ENCODE data around the gene SLC19A1.

Gene SLC19A1

DNA sequence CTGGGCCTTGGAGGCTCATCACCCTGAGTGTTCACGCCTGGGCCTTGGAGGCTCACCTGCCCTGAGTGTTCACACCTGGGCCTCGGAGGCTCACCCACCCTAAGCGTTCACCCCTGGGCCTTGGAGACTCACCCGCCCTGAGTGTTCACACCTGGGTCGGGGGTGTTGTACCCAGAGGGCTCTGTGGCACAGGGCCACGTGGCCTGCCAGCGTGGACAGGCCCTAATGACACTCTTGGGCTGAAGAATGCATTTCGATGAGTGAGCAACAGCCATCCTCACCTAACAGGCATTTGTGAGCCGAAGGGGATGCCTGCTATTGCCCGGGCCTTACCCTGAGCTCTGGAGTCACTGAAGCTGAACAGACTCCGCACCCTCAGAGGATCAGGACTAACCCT lies 17.5 kb downstream of the SLC19A1 start:
- DNase-seq (ENCODE audit: low read depth, low spot score), result no peak
- no peaks in the 10 kb centered on the region for H3K27me3 ChIP-seq (ENCODE audit: control insufficient read depth, insufficient read depth, low read length)
- WGBS (ENCODE audit: insufficient coverage, insufficient read length), result no CpG with 5 or more reads among the region's 11 CpGs
- peaks cover 9% of the 10 kb centered on the region; the same call in 1 of the 2 replicates for H3K36me3 ChIP-seq (ENCODE audit: control insufficient read depth, insufficient read depth, low read length)
- H3K4me3 ChIP-seq (ENCODE audit: low read length), result no peak overlapping the region
- no peaks in the 10 kb centered on the region for H3K4me1 ChIP-seq (ENCODE audit: control insufficient read depth, insufficient read depth, low read length)
- no peaks in the 10 kb centered on the region; the same call in 1 of the 2 replicates for H3K9me3 ChIP-seq (ENCODE audit: control insufficient read depth, insufficient read depth, low read length)
- H3K27ac ChIP-seq (ENCODE audit: low read length), result no peak overlapping the region

DNA sequence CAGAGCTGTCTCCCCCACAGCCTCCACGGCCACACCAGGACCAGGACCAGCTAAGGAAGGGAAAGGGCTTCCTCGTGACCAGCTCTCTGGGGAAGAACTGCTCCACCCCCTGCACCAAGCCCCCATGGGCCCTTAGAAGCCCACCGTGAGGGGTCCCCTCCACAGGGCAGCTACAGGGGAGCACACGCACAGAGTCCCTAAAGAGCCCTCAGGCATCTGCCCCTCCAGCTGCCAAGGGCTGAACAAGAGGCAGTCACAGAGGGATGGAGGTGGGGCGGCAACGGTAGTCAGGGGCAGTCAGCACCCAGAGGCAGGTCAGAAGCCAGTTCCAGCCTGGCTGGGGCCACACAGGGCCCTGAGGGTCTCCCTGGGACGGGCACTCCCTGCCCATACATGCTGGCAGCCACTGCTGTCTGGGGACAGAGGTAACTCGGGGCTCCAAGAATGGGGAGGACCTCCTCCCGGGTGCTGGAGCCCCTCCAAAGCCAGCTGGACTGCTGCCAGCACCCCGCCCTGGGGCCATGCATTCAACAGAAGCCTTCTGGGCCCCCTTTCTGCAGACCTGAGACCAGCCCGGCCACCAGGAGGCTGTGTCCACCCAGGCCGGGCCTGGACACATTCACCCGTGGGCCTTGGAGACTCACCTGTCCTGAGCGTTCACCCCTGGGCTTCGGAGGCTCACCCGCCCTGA lies 18.7 kb downstream of the SLC19A1 start:
- no peak for DNase-seq (ENCODE audit: low read depth, low spot score)
- Histone ChIP-seq H3K36me3 (ENCODE audit: control insufficient read depth, insufficient read depth, low read length) (peaks cover 3% of the 10 kb centered on the region; the same call in 1 of the 2 replicates), H3K4me1 (ENCODE audit: control insufficient read depth, insufficient read depth, low read length) (no peaks in the 10 kb centered on the region), H3K27me3 (ENCODE audit: control insufficient read depth, insufficient read depth, low read length) (no peaks in the 10 kb centered on the region), H3K4me3 (ENCODE audit: low read length) (no peak overlapping the region), H3K27ac (ENCODE audit: low read length) (no peak overlapping the region), H3K9me3 (ENCODE audit: control insufficient read depth, insufficient read depth, low read length) (no peaks in the 10 kb centered on the region; the same call in 1 of the 2 replicates)
- no CpG with 5 or more reads among the region's 16 CpGs for WGBS (ENCODE audit: insufficient coverage, insufficient read length)

DNA sequence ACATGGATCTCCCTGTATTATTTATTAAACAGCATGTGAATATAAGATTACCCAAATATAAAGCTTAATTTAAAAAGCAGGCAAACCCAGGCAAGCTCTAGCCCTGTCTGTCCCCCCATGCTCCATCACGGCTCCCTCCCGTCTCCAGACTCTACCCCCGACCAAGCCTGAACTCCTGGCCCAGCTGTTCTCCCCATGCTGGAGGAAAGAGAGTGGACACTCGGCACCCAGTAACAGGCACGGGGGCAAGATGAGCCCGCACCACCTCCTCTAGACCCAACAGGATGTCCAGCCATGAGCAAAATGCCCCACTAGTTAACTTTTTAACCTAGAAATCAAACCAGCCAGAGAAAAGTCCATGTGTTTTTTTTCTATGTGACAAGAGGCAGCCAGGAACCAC lies 19.3 kb downstream of the SLC19A1 start:
- no peak overlapping the region for H3K27ac ChIP-seq (ENCODE audit: low read length)
- no peak overlapping the region for H3K4me3 ChIP-seq (ENCODE audit: low read length)
- no CpG with 5 or more reads among the region's 6 CpGs for WGBS (ENCODE audit: insufficient coverage, insufficient read length)
- no peak for DNase-seq (ENCODE audit: low read depth, low spot score)
- H3K27me3 ChIP-seq (ENCODE audit: control insufficient read depth, insufficient read depth, low read length), result no peaks in the 10 kb centered on the region
- H3K9me3 ChIP-seq (ENCODE audit: control insufficient read depth, insufficient read depth, low read length), result no peaks in the 10 kb centered on the region; the same call in 1 of the 2 replicates
- peaks cover 3% of the 10 kb centered on the region; the same call in 1 of the 2 replicates for H3K36me3 ChIP-seq (ENCODE audit: control insufficient read depth, insufficient read depth, low read length)
- H3K4me1 ChIP-seq (ENCODE audit: control insufficient read depth, insufficient read depth, low read length), result no peaks in the 10 kb centered on the region

DNA sequence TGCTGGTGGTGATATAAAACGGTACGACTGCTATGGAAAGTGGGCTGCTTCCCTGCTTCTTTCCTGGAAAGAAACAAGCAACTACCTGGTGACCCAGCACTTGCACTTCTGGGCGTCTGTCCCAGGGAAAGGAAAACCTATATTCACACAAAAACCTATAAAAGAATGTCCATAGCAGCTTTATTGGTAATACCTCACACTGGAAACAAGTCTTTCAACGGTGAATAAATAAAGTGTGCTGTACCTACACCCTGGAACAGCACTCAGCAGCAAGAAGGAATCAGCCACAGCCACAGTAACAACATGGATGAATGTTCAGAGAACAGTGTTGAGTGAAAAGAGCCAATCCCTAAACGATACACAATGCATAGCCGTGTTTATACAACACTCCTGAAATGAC lies 19.9 kb downstream of the SLC19A1 start:
- no peak for DNase-seq (ENCODE audit: low read depth, low spot score)
- no peak overlapping the region for H3K27ac ChIP-seq (ENCODE audit: low read length)
- H3K36me3 ChIP-seq (ENCODE audit: control insufficient read depth, insufficient read depth, low read length), result peaks cover 3% of the 10 kb centered on the region; the same call in 1 of the 2 replicates
- no peaks in the 10 kb centered on the region; the same call in 1 of the 2 replicates for H3K9me3 ChIP-seq (ENCODE audit: control insufficient read depth, insufficient read depth, low read length)
- H3K27me3 ChIP-seq (ENCODE audit: control insufficient read depth, insufficient read depth, low read length), result no peaks in the 10 kb centered on the region
- H3K4me3 ChIP-seq (ENCODE audit: low read length), result no peak overlapping the region
- whole genome bisulfite sequencing (ENCODE audit: insufficient coverage, insufficient read length), result no CpG with 5 or more reads among the region's 6 CpGs
- H3K4me1 ChIP-seq (ENCODE audit: control insufficient read depth, insufficient read depth, low read length), result no peaks in the 10 kb centered on the region

DNA sequence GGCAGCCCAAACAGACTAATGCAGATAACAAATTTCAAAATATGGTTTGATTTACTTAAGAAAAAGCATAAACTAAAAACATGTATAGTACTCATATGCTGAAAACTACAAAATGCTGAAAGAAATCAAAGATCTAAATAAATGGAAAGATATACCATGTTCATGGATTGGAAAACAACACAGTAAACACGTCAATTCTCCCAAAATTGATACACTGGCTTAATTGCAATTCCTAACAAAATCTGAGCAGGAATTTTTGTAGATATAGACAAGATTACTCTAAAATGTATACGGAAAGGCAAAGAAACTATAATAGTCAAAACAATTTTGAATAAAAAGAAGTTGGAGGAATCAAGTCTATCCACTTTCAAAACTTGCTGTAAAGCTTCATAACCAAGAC lies 21.0 kb downstream of the SLC19A1 start:
- no peaks in the 10 kb centered on the region for H3K4me1 ChIP-seq (ENCODE audit: control insufficient read depth, insufficient read depth, low read length)
- H3K36me3 ChIP-seq (ENCODE audit: control insufficient read depth, insufficient read depth, low read length), result peaks cover 8% of the 10 kb centered on the region
- WGBS (ENCODE audit: insufficient coverage, insufficient read length), result no CpG with 5 or more reads among the region's 2 CpGs
- H3K4me3 ChIP-seq (ENCODE audit: low read length), result no peak overlapping the region
- no peak overlapping the region for H3K27ac ChIP-seq (ENCODE audit: low read length)
- no peak for DNase-seq (ENCODE audit: low read depth, low spot score)
- no peaks in the 10 kb centered on the region; the same call in 1 of the 2 replicates for H3K9me3 ChIP-seq (ENCODE audit: control insufficient read depth, insufficient read depth, low read length)
- no peaks in the 10 kb centered on the region for H3K27me3 ChIP-seq (ENCODE audit: control insufficient read depth, insufficient read depth, low read length)

DNA sequence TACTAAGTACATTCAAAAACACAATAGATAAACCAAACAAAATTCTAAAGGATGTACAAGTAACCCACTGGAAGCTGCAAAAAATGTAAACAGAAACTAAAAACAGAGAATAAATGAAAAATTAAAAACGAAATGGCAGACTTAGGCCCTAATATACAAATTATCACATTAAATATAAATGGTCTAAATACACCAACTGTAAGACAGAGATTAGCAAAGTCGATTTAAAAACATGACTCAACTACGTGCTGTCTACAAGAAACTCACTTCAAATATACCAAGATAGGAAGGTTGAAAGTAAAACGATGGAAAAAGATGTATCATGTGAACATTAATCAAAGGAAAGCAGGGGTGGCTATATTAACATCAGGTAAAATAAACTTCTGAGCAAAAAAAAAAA lies 23.1 kb downstream of the SLC19A1 start:
- DNase-seq (ENCODE audit: low read depth, low spot score), result no peak
- Histone ChIP-seq H3K36me3 (ENCODE audit: control insufficient read depth, insufficient read depth, low read length) (peaks cover 6% of the 10 kb centered on the region; the same call in 1 of the 2 replicates), H3K9me3 (ENCODE audit: control insufficient read depth, insufficient read depth, low read length) (no peaks in the 10 kb centered on the region; the same call in 1 of the 2 replicates)

DNA sequence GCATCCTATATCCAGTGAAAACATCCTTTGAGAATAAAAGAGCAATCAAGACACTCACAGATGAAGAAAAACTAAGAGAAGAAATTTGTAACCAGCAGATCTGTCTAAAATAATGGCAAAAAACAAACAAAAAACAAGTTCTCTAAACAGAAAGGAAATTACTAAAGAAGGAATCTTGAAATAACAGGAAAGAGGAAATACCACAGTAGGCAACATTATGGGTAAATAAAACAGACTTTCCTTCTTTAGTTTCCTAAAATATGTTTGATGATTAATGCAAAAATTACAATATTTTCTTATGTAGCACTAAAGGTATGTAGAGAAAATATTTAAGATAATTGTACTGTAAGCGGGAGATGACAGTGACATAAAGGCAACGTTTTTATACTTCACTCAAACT lies 23.5 kb downstream of the SLC19A1 start:
- Histone ChIP-seq H3K27me3 (ENCODE audit: control insufficient read depth, insufficient read depth, low read length) (no peaks in the 10 kb centered on the region), H3K9me3 (ENCODE audit: control insufficient read depth, insufficient read depth, low read length) (no peaks in the 10 kb centered on the region; the same call in 1 of the 2 replicates), H3K4me3 (ENCODE audit: low read length) (no peak overlapping the region), H3K36me3 (ENCODE audit: control insufficient read depth, insufficient read depth, low read length) (peaks cover 6% of the 10 kb centered on the region; the same call in 1 of the 2 replicates), H3K27ac (ENCODE audit: low read length) (no peak overlapping the region), H3K4me1 (ENCODE audit: control insufficient read depth, insufficient read depth, low read length) (no peaks in the 10 kb centered on the region)
- DNase-seq (ENCODE audit: low read depth, low spot score), result no peak
- no CpG with 5 or more reads among the region's 2 CpGs for WGBS (ENCODE audit: insufficient coverage, insufficient read length)

More for the DNA sequence above, 23.1 kb downstream of the SLC19A1 start:
- Histone ChIP-seq H3K27me3 (ENCODE audit: control insufficient read depth, insufficient read depth, low read length) (no peaks in the 10 kb centered on the region), H3K4me3 (ENCODE audit: low read length) (no peak overlapping the region), H3K27ac (ENCODE audit: low read length) (no peak overlapping the region), H3K4me1 (ENCODE audit: control insufficient read depth, insufficient read depth, low read length) (no peaks in the 10 kb centered on the region)
- WGBS (ENCODE audit: insufficient coverage, insufficient read length), result no CpG with 5 or more reads among the region's 4 CpGs

DNA sequence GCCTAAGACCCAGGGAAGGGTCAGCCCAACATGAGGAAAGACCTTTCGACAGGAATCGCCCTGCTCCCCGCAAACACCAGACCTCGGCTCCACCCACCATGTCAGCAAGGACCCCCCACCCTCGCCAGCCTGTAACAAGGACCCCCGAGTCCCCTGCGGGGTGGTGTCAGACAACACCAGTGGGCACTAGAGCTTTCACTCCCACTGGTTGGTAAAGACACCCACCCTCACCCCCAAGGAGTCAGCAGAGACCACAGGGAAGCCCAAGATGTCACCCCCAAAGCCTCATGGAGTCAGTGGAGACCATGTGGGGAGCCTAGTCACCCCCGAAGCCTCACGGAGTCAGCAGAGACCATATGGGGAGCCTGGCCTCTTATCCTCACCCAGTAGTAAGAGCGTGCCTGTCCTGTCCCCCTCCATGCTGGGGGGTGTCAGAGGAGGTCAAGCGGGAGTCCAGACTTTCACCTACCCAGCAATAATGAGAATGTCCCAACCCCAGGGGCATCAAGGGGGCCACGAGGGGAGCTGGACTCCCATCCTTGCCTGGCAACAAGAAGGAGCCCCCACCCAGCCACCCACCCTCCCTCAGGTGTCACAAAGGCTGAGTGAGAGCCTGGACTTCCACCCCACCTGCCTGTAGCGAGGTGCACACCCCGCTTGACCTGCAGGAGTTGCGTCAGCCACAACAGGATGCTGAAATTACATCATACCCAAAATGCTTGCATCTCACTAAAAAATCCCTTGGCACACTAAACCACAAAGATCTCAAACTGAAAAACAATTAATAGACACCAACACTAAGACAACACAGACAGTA lies 24.8 kb downstream of the SLC19A1 start:
- no peak overlapping the region for H3K4me3 ChIP-seq (ENCODE audit: low read length)
- no peaks in the 10 kb centered on the region for H3K4me1 ChIP-seq (ENCODE audit: control insufficient read depth, insufficient read depth, low read length)
- no peak for DNase-seq (ENCODE audit: low read depth, low spot score)
- WGBS (ENCODE audit: insufficient coverage, insufficient read length), result no CpG with 5 or more reads among the region's 15 CpGs
- H3K27me3 ChIP-seq (ENCODE audit: control insufficient read depth, insufficient read depth, low read length), result no peaks in the 10 kb centered on the region
- H3K9me3 ChIP-seq (ENCODE audit: control insufficient read depth, insufficient read depth, low read length), result no peaks in the 10 kb centered on the region; the same call in 1 of the 2 replicates
- H3K36me3 ChIP-seq (ENCODE audit: control insufficient read depth, insufficient read depth, low read length), result peaks cover 6% of the 10 kb centered on the region; the same call in 1 of the 2 replicates
- no peak overlapping the region for H3K27ac ChIP-seq (ENCODE audit: low read length)

DNA sequence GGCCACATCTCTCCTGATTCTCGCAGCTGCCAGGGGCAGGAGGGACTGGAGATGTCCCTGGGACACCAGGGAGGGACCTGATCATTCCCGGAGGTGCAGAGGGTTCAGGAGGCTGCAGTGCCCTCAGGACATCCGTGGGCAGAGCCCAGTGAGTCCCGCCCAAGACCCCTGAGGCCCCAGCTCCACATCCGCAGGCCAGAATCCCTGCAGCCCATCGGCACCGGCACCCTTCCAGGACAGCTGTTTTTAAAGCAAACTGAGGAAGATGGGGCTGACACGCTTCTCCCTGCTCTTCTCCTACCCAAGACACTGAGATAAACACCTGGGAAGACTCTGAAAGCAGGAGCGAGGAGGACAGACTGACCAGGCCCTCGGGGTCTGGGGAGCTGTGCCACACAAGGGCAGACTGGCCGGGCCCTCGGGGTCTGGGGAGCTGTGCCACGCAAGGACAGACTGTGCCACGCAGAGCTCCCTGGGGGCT lies 25.5 kb downstream of the SLC19A1 start:
- no peak for DNase-seq (ENCODE audit: low read depth, low spot score)
- H3K27ac ChIP-seq (ENCODE audit: low read length), result no peak overlapping the region
- no peaks in the 10 kb centered on the region for H3K27me3 ChIP-seq (ENCODE audit: control insufficient read depth, insufficient read depth, low read length)
- H3K4me1 ChIP-seq (ENCODE audit: control insufficient read depth, insufficient read depth, low read length), result no peaks in the 10 kb centered on the region
- no peaks in the 10 kb centered on the region; the same call in 1 of the 2 replicates for H3K9me3 ChIP-seq (ENCODE audit: control insufficient read depth, insufficient read depth, low read length)
- H3K4me3 ChIP-seq (ENCODE audit: low read length), result no peak overlapping the region
- H3K36me3 ChIP-seq (ENCODE audit: control insufficient read depth, insufficient read depth, low read length), result peaks cover 12% of the 10 kb centered on the region; the same call in 1 of the 2 replicates
- no CpG with 5 or more reads among the region's 14 CpGs for WGBS (ENCODE audit: insufficient coverage, insufficient read length)

DNA sequence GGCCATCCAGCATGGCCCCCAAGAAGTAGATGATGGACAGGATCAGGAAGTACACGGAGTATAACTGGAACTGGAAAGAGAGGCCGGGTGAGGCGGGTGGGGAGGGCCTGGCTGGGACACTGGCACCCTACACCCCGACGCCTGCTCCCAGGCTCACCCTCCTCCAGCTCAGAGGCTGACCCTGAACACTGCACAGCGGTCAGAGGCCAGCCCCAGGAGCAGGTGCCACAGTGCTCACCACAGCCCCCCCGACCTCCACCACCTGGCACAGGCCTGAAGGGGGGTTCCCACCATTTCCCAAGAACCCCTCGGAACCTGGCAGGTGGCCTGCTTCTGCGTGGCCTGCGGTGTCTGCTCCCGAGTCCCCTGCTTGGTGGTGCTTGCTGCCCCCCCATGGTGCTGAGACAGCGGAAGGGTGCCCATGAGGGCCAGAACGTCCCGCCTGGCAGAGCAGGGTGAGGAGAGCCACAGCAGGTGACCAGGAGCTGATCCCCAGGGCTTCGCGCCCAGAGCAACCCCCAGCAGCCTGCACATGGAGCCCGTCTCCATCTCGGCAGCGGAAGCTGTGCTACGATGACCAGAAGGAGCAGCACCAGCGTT lies 26.1 kb downstream of the SLC19A1 start:
- H3K4me1 ChIP-seq (ENCODE audit: control insufficient read depth, insufficient read depth, low read length), result no peaks in the 10 kb centered on the region
- no peaks in the 10 kb centered on the region for H3K27me3 ChIP-seq (ENCODE audit: control insufficient read depth, insufficient read depth, low read length)
- no peak for DNase-seq (ENCODE audit: low read depth, low spot score)
- H3K9me3 ChIP-seq (ENCODE audit: control insufficient read depth, insufficient read depth, low read length), result no peaks in the 10 kb centered on the region; the same call in 1 of the 2 replicates
- H3K36me3 ChIP-seq (ENCODE audit: control insufficient read depth, insufficient read depth, low read length), result peaks cover 12% of the 10 kb centered on the region; the same call in 1 of the 2 replicates
- WGBS (ENCODE audit: insufficient coverage, insufficient read length), result no CpG with 5 or more reads among the region's 21 CpGs
- no peak overlapping the region for H3K27ac ChIP-seq (ENCODE audit: low read length)
- no peak overlapping the region for H3K4me3 ChIP-seq (ENCODE audit: low read length)
